Measurements from ENCODE around the gene TIE1.

The TIE1 gene

DNA sequence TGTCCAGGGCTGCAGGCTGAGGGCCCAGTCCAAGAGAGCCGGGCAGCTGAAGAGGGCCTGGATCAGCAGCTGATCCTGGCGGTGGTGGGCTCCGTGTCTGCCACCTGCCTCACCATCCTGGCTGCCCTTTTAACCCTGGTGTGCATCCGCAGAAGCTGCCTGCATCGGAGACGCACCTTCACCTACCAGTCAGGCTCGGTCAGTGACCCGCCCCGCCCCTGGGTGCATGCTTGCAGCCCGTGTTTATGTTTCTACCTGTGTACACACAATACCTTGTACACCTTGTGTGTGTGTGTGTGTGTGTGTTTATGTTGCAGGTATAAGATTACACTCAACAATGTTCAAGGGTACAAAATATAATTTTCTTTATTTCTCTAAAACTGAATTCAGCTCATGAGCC, 13.0 kb downstream of the TIE1 start:
- DNase-seq, result no peak

DNA sequence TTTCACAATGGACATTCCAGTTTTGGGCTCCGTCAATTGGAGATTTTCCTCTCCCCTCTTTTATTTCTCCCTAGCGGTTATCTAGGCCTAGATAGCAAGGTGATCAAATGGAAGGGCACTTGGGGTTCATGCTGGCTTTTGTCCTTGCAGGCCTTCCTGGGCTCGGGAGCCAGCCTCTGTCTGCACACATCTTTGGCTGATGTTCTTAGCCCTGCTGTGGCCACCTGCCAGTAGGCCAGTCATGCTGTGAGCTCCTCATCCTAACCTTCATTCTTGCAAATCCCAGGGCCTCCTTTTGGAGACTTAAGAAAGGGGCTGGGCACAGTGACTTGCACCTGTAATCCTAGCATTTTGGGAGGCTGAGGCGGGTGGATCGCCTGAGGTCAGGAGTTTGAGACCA, 13.5 kb downstream of the TIE1 start:
- no peak for DNase-seq

DNA sequence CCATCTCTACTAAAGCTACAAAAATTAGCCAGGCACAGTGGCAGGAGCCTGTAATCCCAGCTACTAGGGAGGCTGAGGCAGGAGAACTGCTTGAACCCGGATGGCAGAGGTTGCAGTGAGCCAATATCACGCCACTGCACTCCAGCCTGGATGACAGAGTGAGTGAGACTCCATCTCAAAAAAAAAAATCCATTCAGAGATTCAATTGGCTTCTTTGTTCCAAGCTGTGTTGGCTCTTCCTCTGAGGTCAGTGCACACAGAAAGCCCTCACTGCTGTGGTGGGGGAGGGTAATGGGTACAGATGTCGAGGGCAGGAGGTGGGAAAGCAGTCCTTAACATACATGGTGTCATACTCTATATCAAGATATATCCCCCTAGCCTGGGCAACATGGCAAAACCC, 14.7 kb downstream of the TIE1 start:
- DNase-seq, result no peak

DNA sequence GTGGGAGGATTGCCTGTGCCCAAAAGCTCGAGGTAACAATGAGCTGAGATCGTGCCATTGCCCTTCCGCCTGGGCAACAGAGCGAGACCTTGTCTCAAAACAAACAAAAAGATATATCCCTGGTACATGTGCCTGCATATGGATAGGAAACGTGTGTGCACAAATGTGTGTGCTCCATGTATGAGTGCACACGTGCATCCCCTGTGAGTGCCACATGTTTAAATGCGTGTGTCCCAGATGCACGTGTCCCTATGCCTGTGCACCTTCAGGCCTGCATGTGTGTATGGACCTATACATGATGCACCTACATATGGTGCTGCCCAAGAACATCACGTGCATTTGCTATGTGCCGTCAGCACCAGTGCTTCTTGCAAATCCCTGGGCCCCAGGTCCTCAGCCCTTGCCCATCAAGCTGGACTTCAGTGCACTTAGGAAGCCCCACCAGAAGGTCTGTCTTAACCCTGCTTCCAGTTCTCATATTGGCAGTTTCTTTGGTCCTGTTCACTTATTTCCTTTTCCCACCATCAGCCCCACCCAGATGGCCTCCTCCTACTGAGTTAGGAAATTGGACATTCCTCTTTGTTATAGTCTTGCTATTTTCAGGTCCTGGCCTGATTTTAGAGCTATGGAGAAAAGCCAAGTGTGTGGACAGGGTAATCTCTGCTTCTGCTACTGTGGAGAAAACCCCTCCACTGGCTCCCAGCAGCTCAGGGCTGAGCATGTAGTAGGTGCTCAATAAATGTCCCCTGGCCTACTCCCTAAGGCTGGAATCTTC, 15.4 kb downstream of the TIE1 start:
- DNase-seq, result no peak

DNA sequence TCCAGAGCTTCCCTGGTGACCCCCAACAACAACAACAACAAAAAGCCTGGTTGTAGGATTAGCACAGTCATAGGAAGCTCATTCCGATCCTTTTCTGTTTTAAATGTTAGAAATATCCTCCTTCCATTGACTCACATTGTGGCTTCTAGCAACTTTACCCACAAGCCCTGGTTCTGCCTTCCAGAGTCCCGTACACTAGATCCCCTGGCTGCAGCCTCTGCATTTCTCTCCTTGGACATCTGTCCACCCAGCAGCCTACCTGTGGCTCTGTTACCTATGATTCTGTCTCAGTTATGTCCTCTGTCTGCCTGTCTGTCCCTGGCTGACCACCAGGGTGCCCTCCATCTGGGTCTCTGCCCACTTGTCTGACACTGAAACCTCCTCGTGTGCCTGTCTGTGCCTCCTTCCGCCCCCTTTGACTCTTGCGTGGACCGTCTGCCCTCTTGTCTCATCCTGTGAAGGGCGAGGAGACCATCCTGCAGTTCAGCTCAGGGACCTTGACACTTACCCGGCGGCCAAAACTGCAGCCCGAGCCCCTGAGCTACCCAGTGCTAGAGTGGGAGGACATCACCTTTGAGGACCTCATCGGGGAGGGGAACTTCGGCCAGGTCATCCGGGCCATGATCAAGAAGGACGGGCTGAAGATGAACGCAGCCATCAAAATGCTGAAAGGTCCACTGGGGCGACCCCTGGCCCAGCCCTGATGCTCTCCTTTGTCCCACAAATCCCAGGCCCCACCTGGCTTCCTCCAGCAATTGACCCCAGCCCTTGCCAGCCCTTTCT, 16.1 kb downstream of the TIE1 start:
- DNase-seq, result no peak

DNA sequence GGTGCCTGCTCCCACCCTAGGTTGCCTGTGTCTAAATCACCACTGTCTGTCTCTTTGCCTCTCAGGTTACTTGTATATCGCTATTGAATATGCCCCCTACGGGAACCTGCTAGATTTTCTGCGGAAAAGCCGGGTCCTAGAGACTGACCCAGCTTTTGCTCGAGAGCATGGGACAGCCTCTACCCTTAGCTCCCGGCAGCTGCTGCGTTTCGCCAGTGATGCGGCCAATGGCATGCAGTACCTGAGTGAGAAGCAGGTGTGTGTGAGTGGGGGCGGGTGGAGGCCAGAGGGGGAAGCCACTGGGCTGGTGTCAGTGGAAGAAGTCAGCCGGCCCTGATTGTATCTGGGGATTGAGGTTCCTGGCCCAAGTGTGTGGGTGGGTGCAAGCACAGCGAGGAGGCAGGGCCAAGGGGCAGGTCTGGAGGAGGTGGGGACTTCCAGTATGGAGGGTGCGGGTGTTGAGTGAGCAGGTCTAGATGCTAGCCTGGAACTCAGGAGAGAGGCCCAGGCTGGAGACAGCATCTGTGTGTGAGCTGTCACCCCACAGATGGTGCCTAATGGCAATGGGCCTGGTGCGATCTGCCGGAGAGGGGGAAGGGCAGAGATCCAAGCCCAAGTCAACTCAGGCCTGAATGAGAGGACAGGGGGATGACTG, 17.2 kb downstream of the TIE1 start:
- DNase-seq, result no peak

DNA sequence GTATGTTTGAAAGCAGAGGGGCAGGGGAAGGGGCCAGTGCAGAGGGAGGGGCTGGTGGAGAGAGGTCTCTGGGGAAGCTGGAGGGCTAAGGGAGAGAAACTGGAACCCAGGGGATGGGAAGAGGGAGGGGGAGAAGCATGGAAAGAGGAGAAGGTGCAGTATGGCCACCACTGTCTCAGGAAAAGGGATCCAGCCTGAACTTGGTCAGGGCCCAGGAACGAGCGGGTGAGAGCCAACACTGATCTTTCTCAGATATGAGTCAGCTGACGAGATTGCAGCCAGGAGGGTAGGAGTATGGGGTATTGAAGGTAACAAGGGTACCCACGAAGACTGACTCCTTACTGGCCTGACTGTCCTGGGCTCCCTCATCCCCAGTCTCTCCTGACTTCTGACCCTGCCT, 18.0 kb downstream of the TIE1 start:
- DNase-seq, result no peak

DNA sequence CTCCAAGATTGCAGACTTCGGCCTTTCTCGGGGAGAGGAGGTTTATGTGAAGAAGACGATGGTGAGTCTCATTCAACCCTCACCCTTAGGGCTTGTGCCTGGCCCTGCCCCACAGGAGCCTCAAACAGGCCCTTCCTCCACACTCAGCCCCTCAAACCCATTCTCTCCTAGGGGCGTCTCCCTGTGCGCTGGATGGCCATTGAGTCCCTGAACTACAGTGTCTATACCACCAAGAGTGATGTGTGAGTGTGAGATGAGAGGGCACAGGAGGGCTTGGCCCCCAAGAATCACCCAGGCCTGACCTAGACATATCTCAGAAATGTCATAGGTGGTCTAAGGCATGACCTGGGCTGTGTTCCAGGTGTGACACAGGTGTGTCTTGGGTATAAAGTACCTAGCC, 18.5 kb downstream of the TIE1 start:
- no peak for DNase-seq

DNA sequence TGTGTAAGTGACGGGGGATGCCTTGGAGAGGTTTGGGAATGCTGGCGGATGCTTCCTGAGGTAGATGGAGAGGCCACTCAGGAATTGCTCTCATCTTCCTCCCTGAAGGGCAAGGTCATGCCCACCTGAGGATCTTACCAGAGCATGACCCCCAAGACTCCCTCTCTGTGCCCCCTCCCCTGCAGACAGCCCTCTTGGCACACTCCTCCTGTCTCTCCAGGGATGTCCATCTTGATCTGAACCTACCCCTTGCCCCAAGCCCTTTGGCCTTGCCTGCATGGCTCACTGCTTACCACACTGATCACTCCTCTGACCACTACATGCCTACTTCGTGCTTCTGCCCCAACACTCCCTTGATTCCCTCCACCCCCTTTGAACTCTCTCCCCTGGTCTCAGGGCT, 19.0 kb downstream of the TIE1 start:
- no peak for DNase-seq

DNA sequence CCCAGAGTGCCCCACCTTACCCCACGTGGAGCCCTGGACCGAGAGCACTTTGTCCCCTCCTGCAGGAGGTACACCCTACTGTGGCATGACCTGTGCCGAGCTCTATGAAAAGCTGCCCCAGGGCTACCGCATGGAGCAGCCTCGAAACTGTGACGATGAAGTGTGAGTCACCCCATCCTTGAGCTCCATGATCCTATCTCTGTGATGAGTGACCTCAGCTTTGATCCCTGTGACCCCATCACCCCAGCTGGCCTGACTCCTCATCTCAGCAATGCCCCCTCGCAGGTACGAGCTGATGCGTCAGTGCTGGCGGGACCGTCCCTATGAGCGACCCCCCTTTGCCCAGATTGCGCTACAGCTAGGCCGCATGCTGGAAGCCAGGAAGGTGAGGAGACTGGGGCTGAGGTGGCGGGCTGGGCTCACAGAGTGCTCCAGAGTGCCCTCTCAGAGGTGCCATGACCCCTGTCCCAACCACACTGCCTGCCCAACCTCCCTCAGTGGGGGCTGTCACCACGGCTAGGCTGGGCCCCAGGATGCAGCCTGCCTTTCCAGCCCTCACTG, 20.6 kb downstream of the TIE1 start:
- no peak for DNase-seq

DNA sequence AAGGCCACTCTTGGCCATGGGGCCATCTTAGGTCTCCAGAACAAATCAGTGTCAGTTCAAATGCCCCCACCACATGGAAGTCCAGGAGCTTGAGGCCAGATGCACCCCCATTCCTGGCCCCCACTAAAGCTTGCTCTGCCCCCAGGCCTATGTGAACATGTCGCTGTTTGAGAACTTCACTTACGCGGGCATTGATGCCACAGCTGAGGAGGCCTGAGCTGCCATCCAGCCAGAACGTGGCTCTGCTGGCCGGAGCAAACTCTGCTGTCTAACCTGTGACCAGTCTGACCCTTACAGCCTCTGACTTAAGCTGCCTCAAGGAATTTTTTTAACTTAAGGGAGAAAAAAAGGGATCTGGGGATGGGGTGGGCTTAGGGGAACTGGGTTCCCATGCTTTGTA, 21.7 kb downstream of the TIE1 start:
- DNase-seq, result no peak

DNA sequence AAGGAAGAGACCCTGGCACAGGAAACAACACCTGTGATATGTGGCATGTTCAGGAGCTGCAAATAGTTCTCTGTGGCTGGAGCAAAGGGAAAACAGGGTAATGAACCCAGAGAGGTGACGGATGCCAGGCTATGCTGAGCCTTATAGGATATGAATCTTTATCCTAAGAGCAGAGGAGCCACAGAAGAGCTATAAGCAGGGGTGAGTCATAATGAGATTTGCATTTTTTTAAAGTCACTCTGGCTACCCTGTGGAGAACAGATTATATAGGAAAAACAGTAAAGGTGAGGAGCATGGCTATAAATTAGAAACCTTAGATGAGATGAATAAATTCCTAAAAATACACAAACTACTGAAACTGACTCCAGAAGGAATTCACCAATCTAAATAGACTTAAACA, 24.0 kb downstream of the TIE1 start:
- no peak for DNase-seq

DNA sequence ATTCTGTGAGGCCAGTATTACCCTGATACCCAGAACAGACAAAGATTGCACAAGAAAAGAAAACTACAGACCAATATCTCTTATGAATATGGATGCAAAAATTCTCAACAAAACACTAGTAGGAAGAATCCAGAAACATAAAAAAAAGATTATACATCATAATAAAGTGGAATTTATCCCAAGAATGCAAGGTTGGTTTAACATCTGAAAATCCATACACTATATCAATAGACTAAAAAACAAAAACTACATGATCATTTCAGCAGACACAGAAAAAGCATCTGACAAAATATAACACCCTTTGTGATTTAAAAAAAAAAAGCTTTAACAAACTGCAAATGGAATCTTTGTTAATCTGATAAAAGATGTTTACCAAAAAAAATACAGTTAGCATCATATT, 24.6 kb downstream of the TIE1 start:
- no peak for DNase-seq

DNA sequence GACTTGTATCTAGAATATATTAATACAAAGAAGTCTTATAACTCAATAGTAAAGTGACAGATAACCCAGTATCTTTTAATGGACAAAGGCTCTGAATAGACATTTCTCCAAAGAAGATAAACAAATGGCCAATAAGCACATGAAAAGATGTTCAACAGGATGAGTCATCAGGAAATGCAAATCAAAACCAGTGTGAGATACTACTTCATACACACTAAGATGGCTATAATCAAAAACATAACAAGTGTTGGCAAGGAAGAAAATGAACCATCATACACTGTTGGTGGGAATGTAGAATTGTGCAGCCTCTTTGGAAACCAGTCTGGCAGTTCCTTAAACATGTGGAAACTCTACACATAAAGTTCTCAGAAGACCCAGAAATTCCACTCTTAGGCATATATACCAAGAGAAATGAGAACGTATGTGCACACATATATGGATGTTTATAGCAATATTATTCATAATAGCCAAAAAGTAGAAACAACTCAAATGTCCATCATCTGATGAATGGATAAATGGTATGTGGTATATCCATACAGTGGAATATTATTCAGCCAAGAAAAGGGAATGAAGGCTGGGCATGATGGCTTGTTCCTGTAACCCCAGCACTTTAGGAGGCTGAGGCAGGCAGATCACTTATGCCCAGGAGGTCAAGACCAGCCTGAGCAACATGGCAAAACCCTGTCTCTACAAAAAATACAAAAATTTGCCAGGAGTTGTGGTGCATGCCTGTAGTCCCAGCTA, 26.9 kb downstream of the TIE1 start:
- no peak for DNase-seq

DNA sequence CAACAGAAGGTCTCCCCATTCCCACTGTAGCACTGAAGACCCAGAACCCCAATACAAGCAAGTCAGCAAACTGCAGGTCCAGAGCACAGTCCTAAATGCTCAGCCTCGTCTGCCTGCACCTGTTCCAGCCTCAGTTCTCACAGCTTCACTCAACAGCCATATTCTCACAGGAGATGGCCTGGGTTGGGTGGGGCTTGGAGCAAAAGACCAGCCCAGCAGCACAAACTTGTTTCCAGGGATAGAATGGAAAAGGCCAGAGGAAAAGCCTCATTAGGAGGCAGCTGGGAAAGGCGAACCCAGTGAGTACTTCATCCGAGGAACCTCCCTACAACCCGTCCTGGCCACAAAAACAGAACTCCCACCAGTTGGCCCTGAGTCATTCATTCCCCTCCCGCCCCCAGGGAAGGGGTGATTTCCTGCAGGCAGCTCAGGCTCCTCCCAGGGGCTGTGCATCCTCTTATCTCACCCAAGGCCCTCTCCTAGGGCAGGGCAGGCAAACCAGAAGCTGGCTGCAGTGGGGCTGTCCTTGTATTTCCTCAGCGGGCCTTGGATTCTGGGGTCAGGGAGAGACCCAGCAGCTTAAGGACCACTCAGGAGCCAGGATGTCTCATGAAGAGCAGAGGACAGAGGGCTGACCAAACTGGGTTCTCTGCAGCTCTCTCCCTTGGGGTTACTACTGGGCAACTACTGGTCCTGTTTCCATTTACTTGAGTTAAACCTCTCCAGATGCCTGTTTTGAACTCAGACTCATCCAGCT, 29.4 kb downstream of the TIE1 start:
- DNase-seq, result peak; percentile 66

DNA sequence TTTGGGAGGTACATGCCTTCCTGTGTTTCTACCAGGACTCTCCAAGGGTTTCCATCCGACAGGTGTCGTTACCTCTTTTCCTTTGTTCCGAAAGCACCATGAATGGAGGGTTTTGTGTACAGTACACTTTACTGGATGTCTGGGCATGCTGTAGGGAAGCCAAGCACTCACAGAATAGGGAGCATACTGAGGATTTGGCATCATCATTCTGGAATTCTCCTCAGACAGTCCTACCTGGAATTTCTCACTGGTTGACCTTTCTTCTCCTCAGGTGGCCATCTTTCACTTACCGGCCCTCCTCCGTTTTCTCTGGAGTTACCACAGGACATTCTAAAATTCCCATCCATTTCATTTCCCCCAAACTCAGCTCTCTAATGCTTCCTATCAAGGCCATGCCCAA, 30.9 kb downstream of the TIE1 start:
- DNase-seq, result no peak

DNA sequence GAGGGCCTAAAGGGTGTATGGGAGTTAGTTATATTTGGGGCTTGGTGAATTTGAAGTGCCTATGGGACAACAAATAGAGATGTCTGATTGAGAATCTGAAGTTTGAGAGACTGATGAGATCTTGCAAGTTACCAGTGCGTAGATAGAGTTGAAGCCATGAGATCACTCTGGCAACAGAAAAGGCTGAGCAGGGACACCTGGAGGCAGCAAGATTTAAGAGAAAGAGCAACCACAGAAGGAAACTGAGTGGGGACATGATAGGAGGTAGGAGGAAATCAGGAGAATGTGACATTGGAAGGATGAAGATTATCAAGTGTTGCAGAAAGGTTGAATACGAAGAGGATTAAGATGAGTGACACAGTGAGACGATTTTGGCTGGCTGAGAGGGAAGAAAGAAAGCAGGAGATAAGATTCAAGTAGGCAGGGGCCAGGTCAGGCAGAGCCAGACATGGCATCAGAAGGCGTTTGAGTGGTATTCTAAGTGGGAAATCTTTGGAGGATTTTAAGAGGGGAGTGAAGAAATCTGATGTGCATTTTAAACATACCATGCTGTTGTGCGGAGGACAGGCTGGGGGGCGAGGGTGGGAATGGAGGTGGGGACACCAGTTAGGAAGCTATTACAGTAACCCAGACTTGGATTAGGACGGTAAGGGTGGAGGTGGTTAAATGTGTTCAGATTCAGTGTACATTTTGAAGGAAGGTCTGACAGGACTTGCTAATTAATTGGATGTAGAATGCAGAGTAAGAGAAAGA, 33.8 kb downstream of the TIE1 start:
- no peak for DNase-seq

DNA sequence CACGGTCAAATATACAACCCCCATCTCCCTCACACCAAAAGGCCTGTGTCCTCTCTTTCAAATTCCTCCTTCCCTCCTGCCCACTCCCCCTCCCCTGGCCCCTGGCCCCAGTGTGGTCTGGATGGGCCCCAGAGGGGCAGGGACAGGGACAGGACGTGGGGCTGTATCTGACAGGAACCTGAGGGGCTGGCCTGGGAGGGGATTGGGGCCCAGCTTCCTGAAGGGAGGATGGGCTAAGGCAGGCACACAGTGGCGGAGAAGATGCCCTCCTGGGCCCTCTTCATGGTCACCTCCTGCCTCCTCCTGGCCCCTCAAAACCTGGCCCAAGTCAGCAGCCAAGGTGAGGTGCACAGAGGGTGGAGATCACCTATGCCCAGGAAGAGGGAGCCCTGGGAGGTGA, 36.8 kb downstream of the TIE1 start, which contains the start of gene MPL:
MPL (plus strand) TSS at position 231 of the 400 bp plus-strand sequence; CDS start at position 262, 31 bp downstream.
- no peak for DNase-seq

DNA sequence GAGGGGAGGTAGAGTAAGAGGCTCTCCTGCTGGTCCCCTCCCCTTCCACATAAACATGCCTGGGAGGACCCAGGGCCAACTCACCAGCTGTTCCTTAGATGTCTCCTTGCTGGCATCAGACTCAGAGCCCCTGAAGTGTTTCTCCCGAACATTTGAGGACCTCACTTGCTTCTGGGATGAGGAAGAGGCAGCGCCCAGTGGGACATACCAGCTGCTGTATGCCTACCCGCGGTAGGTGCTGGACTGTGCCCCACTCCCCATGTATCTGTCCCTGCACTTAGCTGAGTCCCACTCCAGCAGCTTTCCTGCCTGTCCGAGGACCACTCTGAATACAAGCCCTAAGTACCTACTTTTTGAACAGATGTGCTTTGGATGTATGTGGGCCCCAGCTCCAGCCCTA, 37.2 kb downstream of the TIE1 start:
- DNase-seq, result no peak

DNA sequence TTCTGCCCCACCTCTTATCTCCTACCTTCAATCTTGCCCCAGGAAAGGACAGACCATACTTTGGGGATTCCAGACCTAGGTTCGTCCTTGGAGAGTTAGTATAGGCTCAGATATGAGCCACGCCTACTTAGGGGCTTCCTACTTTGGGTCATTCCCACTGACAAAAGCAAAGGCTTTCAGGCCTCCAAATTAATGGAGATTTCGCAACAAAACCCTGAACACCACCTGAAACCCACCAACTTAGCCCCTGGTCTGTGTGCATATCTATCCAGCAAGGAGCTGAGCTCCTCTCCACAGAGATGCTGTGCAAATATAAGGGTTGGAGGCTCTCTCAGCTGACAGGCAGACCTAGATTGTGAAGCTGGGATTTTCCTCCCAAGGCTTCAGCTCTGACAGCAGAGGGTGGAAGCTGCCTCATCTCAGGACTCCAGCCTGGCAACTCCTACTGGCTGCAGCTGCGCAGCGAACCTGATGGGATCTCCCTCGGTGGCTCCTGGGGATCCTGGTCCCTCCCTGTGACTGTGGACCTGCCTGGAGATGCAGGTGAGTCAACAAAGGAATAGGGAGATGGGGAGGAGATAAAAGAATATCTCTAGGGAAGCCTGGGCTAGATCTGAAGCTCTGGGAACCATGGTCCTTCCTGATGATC, 38.9 kb downstream of the TIE1 start:
- DNase-seq, result no peak

DNA sequence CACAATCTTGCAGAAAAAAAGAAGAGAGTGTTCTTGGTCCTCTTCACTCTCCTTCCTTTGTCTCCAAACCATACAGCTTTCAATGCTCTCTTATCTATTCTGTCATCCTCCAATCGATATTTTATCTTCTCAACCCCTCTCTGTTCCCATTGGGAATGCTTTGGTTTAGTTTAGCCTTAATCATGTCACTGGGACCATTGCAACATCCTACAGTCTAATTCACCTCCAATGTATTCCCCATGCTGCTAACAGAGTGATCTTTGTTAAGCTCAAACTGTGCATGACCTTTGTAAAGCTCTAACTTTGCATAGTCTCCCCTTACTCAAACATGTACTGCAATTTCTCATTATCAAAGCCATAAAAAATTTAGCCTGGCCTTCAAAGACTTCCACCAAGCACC, 39.8 kb downstream of the TIE1 start:
- DNase-seq, result no peak

All from activated naive CD4-positive, alpha-beta T cell treated with anti-CD3 and anti-CD28 coated beads, Interleukin-2, amount 50 U/mL, for 16 hours (primary cell).